ENCODE results near the gene CRYBG2. TPM values are rescaled to one million over a fixed set of nuclear protein-coding genes. Genes with fewer than 3 reads are reported as not detected.

CRYBG2 gene
- total RNA-seq, 2 donors from 2014 or later: 3.9 to 4.8 TPM

GRCh38 chr1:26320896-26321295, 33.0 kb downstream of the CRYBG2 start:
- Histone ChIP-seq H3K27ac (no peak overlapping the region), H3K36me3 (no peaks in the 10 kb centered on the region), H3K4me1 (replicated peaks) (no peaks in the 10 kb centered on the region), H3K27me3 (replicated peaks; ENCODE audit: insufficient read depth) (no peaks in the 10 kb centered on the region), H3K4me3 (no peak overlapping the region), H3K9me3 (no peaks in the 10 kb centered on the region)
- intact Hi-C loops (cut with DNase I): loop anchor here (2.0 to 5.0 kb wide), 3 partner anchors 46 to 209 kb away; partner anchors contain the start of genes C1orf232, PDIK1L and ZNF593
- no peak for DNase-seq (ENCODE audit: low spot score)
- TF ChIP-seq POLR2A (IDR thresholded peaks at IDR 0.05) (no peak), CTCF (IDR thresholded peaks at IDR 0.05) (no peak), POLR2AphosphoS5 (IDR thresholded peaks at IDR 0.05) (no peak)
- 88% methylated on average over 2 of the region's 2 CpGs for WGBS

GRCh38 chr1:26318338-26319064, 35.4 kb downstream of the CRYBG2 start:
- no peak overlapping the region for H3K4me3 ChIP-seq

GRCh38 chr1:26317612-26318337, 36.2 kb downstream of the CRYBG2 start, which contains the start of gene CD52:
Gene CD52 (plus strand): TSS chr1:26317958. CDS start chr1:26318018, 60 bp downstream.
- Histone ChIP-seq H3K27ac (no peak within 1 kb of the TSS), H3K4me1 (replicated peaks) (no peaks in the 10 kb centered on the region), H3K36me3 (no peaks in the 10 kb centered on the region), H3K4me3 (no peak within 1 kb of the TSS), H3K9me3 (no peaks in the 10 kb centered on the region), H3K27me3 (replicated peaks; ENCODE audit: insufficient read depth) (no peaks in the 10 kb centered on the region)
- DNase-seq (ENCODE audit: low spot score): no peak
- TF ChIP-seq POLR2AphosphoS5 (IDR thresholded peaks at IDR 0.05) (no peak), POLR2A (IDR thresholded peaks at IDR 0.05) (no peak), CTCF (IDR thresholded peaks at IDR 0.05) (no peak)
- WGBS: 67% methylated on average over 12 of the region's 12 CpGs
- intact Hi-C loops (cut with DNase I): no loop called here

More at GRCh38 chr1:26318338-26319064, 35.4 kb downstream of the CRYBG2 start:
- Histone ChIP-seq H3K27me3 (replicated peaks; ENCODE audit: insufficient read depth) (no peaks in the 10 kb centered on the region), H3K36me3 (no peaks in the 10 kb centered on the region), H3K4me1 (replicated peaks) (no peaks in the 10 kb centered on the region), H3K27ac (no peak overlapping the region), H3K9me3 (no peaks in the 10 kb centered on the region)
- no peak for TF ChIP-seq POLR2AphosphoS5 (IDR thresholded peaks at IDR 0.05)
- intact Hi-C loops (cut with DNase I): no loop called here
- 82% methylated on average over 9 of the region's 9 CpGs for WGBS
- no peak for DNase-seq (ENCODE audit: low spot score)

GRCh38 chr1:26317146-26317545, 36.8 kb downstream of the CRYBG2 start:
- DNase-seq (ENCODE audit: low spot score): no peak
- H3K4me1 ChIP-seq (replicated peaks): no peaks in the 10 kb centered on the region
- no peaks in the 10 kb centered on the region for H3K36me3 ChIP-seq
- H3K27ac ChIP-seq: no peak overlapping the region
- no peaks in the 10 kb centered on the region for H3K9me3 ChIP-seq
- 88% methylated on average over 2 of the region's 2 CpGs for WGBS
- H3K4me3 ChIP-seq: no peak overlapping the region
- intact Hi-C loops (cut with DNase I): no loop called here
- no peak for TF ChIP-seq POLR2A (IDR thresholded peaks at IDR 0.05)
- TF ChIP-seq POLR2AphosphoS5 (IDR thresholded peaks at IDR 0.05): no peak
- TF ChIP-seq CTCF (IDR thresholded peaks at IDR 0.05): no peak
- H3K27me3 ChIP-seq (replicated peaks; ENCODE audit: insufficient read depth): no peaks in the 10 kb centered on the region

GRCh38 chr1:26315874-26316850, 37.8 kb downstream of the CRYBG2 start:
- no peaks in the 10 kb centered on the region for H3K9me3 ChIP-seq
- H3K27me3 ChIP-seq (replicated peaks; ENCODE audit: insufficient read depth): no peaks in the 10 kb centered on the region
- no peaks in the 10 kb centered on the region for H3K4me1 ChIP-seq (replicated peaks)
- TF ChIP-seq CTCF (IDR thresholded peaks at IDR 0.05) (no peak), POLR2AphosphoS5 (IDR thresholded peaks at IDR 0.05) (no peak), POLR2A (IDR thresholded peaks at IDR 0.05) (no peak)
- WGBS: 83% methylated on average over 8 of the region's 8 CpGs
- H3K27ac ChIP-seq: no peak overlapping the region
- H3K4me3 ChIP-seq: no peak overlapping the region
- DNase-seq (ENCODE audit: low spot score): no peak
- H3K36me3 ChIP-seq: no peaks in the 10 kb centered on the region
- intact Hi-C loops (cut with DNase I): no loop called here
